Articular chondrocyte of knee joint (primary cell): ENCODE data around the gene TAS2R43. TPM values are rescaled to one million over a fixed set of nuclear protein-coding genes. Genes with fewer than 3 reads are reported as not detected.

Source experiments
- small RNA-seq: library from RNA; depleted of rRNA; stranded (forward); fragments of <200 nt; gene quantifications from one replicate; pipeline ENCODE3, GENCODE V24; 2012
- total RNA-seq: library from RNA; depleted of rRNA; stranded (reverse); fragments of >200 nt; gene quantifications from 2 replicates; pipeline ENCODE4 v1.2.3, GENCODE V29; 2012

The TAS2R43 gene, protein sequence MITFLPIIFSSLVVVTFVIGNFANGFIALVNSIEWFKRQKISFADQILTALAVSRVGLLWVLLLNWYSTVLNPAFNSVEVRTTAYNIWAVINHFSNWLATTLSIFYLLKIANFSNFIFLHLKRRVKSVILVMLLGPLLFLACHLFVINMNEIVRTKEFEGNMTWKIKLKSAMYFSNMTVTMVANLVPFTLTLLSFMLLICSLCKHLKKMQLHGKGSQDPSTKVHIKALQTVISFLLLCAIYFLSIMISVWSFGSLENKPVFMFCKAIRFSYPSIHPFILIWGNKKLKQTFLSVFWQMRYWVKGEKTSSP
- 1.8 TPM in 1 of 2 replicates, not detected in the other for total RNA-seq

DNA sequence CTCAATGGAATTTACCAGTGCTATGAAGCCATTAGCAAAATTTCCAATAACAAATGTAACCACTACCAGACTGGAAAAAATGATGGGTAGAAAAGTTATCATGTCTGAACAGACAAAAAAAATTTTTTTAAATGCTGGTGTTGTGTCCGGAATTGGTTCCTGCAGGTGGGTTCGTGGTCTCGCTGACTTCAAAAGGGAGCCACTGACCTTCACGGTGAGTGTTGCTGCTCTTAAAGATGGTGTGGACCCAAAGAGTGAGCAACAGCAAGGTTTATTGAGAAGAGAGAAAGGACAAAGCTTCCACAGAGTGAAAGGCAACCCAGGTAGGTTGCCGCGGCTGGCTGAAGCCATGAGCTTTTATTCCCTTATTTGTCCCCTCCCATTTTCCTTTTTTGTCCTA lies at the start of gene TAS2R43:
Gene TAS2R43 (minus strand): TSS at position 186 of the 400 bp plus-strand sequence. CDS start 84 bp downstream, at position 102.

DNA sequence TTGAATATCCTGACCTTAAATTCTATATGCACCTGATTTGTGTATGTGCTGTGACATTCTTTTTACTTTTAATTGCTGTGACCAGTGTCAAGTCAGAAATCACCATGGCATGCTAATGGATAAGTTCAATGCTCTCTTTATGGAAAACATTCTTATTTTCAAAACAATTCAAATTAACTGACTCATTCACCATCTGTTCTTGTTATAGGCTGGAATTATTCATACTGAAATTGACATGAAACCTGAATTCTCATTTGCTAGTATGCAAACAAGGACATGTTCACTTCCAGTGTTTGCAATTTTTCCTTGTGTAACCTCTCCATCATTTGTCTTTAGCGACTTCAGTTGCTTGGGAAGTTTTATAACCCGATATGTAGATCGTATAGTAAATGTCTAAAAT lies 42.2 kb upstream of the TAS2R43 start, which contains the start of gene TAS2R30:
Gene TAS2R30 (minus strand): TSS at position 340 of the 400 bp plus-strand sequence. CDS start 400 bp downstream, outside the sequence.

DNA sequence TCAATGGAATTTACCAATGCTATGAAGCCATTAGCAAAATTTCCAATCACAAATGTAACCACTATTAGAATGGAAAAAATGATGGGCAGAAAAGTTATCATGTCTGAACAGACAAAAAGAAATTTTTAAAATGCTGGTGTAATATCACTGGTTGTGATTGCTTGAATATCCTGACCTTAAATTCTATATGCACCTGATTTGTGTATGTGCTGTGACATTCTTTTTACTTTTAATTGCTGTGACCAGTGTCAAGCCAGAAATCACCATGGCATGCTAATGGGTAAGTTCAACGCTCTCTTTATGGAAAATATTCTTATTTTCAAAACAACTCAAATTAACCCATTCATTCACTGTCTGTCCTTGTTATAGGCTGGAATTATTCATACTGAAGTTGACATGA lies 29.9 kb downstream of the TAS2R43 start, which contains the start of gene TAS2R46:
Gene TAS2R46 (minus strand): TSS at position 101 of the 400 bp plus-strand sequence. CDS start 0 bp downstream, at position 101.

Small RNA genes within 50 kb of the gene (small RNA-seq; reads per million reads assigned to genes)
- not detected for gene AC018630.1

Other genes with a start within 250 kb of the TAS2R43 start
- 3.4 and 4.2 TPM in 2 replicates for gene PRR4, start 242.8 kb downstream of the TAS2R43 start, total RNA-seq
- 27.2 and 29.7 TPM in 2 replicates for gene PRH1, start 208.1 kb downstream of the TAS2R43 start, total RNA-seq
- gene TAS2R13, start 182.8 kb downstream of the TAS2R43 start, total RNA-seq = 4.5 and 4.6 TPM in 2 replicates
- 0.54 TPM in 1 of 2 replicates, not detected in the other for gene PRH2, start 163.1 kb downstream of the TAS2R43 start, total RNA-seq
- 8.0 and 9.1 TPM in 2 replicates for gene TAS2R14, start 153.1 kb downstream of the TAS2R43 start, total RNA-seq
- 5.7 and 7.8 TPM in 2 replicates for gene TAS2R50, start 105.4 kb downstream of the TAS2R43 start, total RNA-seq
- 6.7 and 7.2 TPM in 2 replicates for gene TAS2R20, start 94.0 kb downstream of the TAS2R43 start, total RNA-seq
- gene TAS2R19, start 69.7 kb downstream of the TAS2R43 start, total RNA-seq = 10.5 and 11.1 TPM in 2 replicates
- gene TAS2R31, start 60.9 kb downstream of the TAS2R43 start, total RNA-seq = 11.8 and 12.4 TPM in 2 replicates
- gene TAS2R46, start 30.0 kb downstream of the TAS2R43 start, total RNA-seq = 6.0 and 7.1 TPM in 2 replicates
- gene TAS2R30, start 42.3 kb upstream of the TAS2R43 start, total RNA-seq = 12.6 and 13.7 TPM in 2 replicates
- gene SMIM10L1, start 78.9 kb upstream of the TAS2R43 start, total RNA-seq = 9.1 and 9.7 TPM in 2 replicates
- gene TAS2R42, start 94.6 kb upstream of the TAS2R43 start, total RNA-seq = not detected in 2 replicates
- not detected in 2 replicates for gene PRB3, start 177.4 kb upstream of the TAS2R43 start, total RNA-seq
- not detected in 2 replicates for gene PRB4, start 218.1 kb upstream of the TAS2R43 start, total RNA-seq